Lower leg skin (tissue), 3 donors: ENCODE results near the gene CETN1.

Experiments
- CTCF ChIP-seq, 3 donors: fragments of 450-650 bp; IDR thresholded peaks; one replicate each; pipeline ENCODE4 v1.5.1; 2016; ENCODE audit warnings: antibody characterized with exemption in 3 of 3, mild to moderate bottlenecking in 3 of 3, moderate library complexity in 2 of 3
- POLR2A ChIP-seq, 2 donors: fragments of 450-650 bp; IDR thresholded peaks; one replicate each; pipeline ENCODE4 v1.6.1; 2016 to 2017; ENCODE audit warnings: antibody characterized with exemption in 2 of 2, mild to moderate bottlenecking in 1 of 2, moderate library complexity in 1 of 2

GRCh38 chr18:574149-574860, 5.9 kb upstream of the CETN1 start:
- TF ChIP-seq CTCF (IDR thresholded peaks at IDR 0.05): no peak
- TF ChIP-seq POLR2A (IDR thresholded peaks at IDR 0.05): no peak
